HEK293 (cell line): ENCODE data around the gene TPD52L1.

Source experiments
- FEZF1 ChIP-seq: fragments of 450-650 bp; formaldehyde crosslinking; IDR thresholded peaks from 2 replicates; pipeline ENCODE4 v1.5.1; 2016; ENCODE audit warnings: missing biosample characterization, missing genetic modification characterization
- HOXA7 ChIP-seq: sonication (generic); formaldehyde crosslinking; IDR thresholded peaks from 2 replicates; pipeline ENCODE4 v1.8.1; 2022; ENCODE audit warnings: missing genetic modification reagents, borderline replicate concordance
- KLF1 ChIP-seq: fragments of 450-650 bp; formaldehyde crosslinking; IDR thresholded peaks from 2 replicates; pipeline ENCODE4 v1.5.1; 2016; ENCODE audit warnings: missing biosample characterization, missing genetic modification characterization
- SALL2 ChIP-seq: fragments of 450-650 bp; formaldehyde crosslinking; IDR thresholded peaks from 2 replicates; pipeline ENCODE4 v1.5.0; 2017; ENCODE audit warnings: missing biosample characterization, mild to moderate bottlenecking, missing genetic modification characterization, borderline replicate concordance
- SP2 ChIP-seq: fragments of 450-650 bp; formaldehyde crosslinking; IDR thresholded peaks from 2 replicates; pipeline ENCODE4 v1.5.1; 2016; ENCODE audit warnings: missing biosample characterization, missing genetic modification characterization
- ZNF10 ChIP-seq: fragments of 450-650 bp; formaldehyde crosslinking; IDR thresholded peaks from 2 replicates; pipeline ENCODE4 v1.5.1; 2017; ENCODE audit warnings: missing biosample characterization, missing genetic modification characterization
- ZNF707 ChIP-seq: fragments of 450-650 bp; formaldehyde crosslinking; IDR thresholded peaks from 2 replicates; pipeline ENCODE4 v1.5.1; 2016; ENCODE audit warnings: missing biosample characterization, missing genetic modification characterization
- TF ChIP-seq, protein P1 (sequence below): fragments of 450-650 bp; formaldehyde crosslinking; IDR thresholded peaks from 2 replicates; pipeline ENCODE4 v1.5.1; 2016; ENCODE audit warnings: missing biosample characterization, missing genetic modification characterization
- TF ChIP-seq, protein P2 (sequence below): fragments of 450-650 bp; formaldehyde crosslinking; IDR thresholded peaks from 2 replicates; pipeline ENCODE4 v1.5.1; 2016; ENCODE audit warnings: missing biosample characterization, missing genetic modification characterization
- TF ChIP-seq, protein P3 (sequence below): fragments of 450-650 bp; formaldehyde crosslinking; IDR thresholded peaks from 2 replicates; pipeline ENCODE4 v1.5.1; 2016; ENCODE audit warnings: missing biosample characterization, missing genetic modification characterization

DNA sequence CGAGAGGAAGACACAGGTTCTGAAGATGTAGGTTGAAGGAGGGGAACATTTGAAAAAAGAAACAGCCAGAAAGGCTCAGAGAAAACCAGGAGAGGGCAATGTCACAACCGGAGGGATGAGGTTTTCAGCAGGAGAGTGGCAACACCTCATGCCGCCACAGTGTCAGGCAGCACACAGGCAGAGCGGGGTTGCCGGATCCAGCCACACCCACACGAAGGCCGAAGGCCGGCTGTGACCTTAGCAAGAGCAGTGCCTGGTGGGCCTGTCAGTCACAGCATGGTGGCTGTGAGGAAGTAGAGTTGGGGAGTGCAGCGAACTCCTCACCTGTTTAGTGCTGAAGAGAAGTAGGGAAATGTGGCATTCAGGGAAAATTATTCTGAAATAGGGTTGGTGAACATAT, 134.1 kb downstream of the TPD52L1 start:
- TF ChIP-seq, protein P1, sequence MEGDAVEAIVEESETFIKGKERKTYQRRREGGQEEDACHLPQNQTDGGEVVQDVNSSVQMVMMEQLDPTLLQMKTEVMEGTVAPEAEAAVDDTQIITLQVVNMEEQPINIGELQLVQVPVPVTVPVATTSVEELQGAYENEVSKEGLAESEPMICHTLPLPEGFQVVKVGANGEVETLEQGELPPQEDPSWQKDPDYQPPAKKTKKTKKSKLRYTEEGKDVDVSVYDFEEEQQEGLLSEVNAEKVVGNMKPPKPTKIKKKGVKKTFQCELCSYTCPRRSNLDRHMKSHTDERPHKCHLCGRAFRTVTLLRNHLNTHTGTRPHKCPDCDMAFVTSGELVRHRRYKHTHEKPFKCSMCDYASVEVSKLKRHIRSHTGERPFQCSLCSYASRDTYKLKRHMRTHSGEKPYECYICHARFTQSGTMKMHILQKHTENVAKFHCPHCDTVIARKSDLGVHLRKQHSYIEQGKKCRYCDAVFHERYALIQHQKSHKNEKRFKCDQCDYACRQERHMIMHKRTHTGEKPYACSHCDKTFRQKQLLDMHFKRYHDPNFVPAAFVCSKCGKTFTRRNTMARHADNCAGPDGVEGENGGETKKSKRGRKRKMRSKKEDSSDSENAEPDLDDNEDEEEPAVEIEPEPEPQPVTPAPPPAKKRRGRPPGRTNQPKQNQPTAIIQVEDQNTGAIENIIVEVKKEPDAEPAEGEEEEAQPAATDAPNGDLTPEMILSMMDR = no peak
- TF ChIP-seq HOXA7 (CRISPR knock-in tag) = no peak
- TF ChIP-seq, protein P2, sequence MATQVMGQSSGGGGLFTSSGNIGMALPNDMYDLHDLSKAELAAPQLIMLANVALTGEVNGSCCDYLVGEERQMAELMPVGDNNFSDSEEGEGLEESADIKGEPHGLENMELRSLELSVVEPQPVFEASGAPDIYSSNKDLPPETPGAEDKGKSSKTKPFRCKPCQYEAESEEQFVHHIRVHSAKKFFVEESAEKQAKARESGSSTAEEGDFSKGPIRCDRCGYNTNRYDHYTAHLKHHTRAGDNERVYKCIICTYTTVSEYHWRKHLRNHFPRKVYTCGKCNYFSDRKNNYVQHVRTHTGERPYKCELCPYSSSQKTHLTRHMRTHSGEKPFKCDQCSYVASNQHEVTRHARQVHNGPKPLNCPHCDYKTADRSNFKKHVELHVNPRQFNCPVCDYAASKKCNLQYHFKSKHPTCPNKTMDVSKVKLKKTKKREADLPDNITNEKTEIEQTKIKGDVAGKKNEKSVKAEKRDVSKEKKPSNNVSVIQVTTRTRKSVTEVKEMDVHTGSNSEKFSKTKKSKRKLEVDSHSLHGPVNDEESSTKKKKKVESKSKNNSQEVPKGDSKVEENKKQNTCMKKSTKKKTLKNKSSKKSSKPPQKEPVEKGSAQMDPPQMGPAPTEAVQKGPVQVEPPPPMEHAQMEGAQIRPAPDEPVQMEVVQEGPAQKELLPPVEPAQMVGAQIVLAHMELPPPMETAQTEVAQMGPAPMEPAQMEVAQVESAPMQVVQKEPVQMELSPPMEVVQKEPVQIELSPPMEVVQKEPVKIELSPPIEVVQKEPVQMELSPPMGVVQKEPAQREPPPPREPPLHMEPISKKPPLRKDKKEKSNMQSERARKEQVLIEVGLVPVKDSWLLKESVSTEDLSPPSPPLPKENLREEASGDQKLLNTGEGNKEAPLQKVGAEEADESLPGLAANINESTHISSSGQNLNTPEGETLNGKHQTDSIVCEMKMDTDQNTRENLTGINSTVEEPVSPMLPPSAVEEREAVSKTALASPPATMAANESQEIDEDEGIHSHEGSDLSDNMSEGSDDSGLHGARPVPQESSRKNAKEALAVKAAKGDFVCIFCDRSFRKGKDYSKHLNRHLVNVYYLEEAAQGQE = no peak
- TF ChIP-seq KLF1 = no peak
- no peak for TF ChIP-seq ZNF707 (tag by site-specific recombination)
- no peak for TF ChIP-seq FEZF1 (tag by site-specific recombination)
- no peak for TF ChIP-seq SP2
- TF ChIP-seq SALL2 (tag by site-specific recombination) = no peak
- TF ChIP-seq, protein P3, sequence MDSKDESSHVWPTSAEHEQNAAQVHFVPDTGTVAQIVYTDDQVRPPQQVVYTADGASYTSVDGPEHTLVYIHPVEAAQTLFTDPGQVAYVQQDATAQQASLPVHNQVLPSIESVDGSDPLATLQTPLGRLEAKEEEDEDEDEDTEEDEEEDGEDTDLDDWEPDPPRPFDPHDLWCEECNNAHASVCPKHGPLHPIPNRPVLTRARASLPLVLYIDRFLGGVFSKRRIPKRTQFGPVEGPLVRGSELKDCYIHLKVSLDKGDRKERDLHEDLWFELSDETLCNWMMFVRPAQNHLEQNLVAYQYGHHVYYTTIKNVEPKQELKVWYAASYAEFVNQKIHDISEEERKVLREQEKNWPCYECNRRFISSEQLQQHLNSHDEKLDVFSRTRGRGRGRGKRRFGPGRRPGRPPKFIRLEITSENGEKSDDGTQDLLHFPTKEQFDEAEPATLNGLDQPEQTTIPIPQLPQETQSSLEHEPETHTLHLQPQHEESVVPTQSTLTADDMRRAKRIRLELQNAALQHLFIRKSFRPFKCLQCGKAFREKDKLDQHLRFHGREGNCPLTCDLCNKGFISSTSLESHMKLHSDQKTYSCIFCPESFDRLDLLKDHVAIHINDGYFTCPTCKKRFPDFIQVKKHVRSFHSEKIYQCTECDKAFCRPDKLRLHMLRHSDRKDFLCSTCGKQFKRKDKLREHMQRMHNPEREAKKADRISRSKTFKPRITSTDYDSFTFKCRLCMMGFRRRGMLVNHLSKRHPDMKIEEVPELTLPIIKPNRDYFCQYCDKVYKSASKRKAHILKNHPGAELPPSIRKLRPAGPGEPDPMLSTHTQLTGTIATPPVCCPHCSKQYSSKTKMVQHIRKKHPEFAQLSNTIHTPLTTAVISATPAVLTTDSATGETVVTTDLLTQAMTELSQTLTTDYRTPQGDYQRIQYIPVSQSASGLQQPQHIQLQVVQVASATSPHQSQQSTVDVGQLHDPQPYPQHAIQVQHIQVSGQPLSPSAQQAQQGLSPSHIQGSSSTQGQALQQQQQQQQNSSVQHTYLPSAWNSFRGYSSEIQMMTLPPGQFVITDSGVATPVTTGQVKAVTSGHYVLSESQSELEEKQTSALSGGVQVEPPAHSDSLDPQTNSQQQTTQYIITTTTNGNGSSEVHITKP = no peak
- no peak for TF ChIP-seq ZNF10 (tag by site-specific recombination)
